Neural cell (in vitro differentiated cells): ENCODE measurements around the gene C2CD3.

Experiments
- EZH2 ChIP-seq: fragments of 200-600, 300-800 bp; shearing (Covaris generic), sonication (generic); IDR thresholded peaks from 2 replicates; pipeline ENCODE4 v1.6.1; 2014; ENCODE audit warnings: antibody characterized with exemption, low read length, borderline replicate concordance, mild to moderate bottlenecking; ENCODE audit not compliant: insufficient read depth, poor library complexity, severe bottlenecking
- POLR2AphosphoS5 ChIP-seq: IDR thresholded peaks from 2 replicates; pipeline ENCODE4 v1.6.1; 2012
- RAD21 ChIP-seq: fragments of 450-650 bp; conservative IDR thresholded peaks from 2 replicates; pipeline ENCODE4 v1.6.1; 2014; ENCODE audit warnings: antibody characterized with exemption, mild to moderate bottlenecking, moderate library complexity
- SMC3 ChIP-seq: fragments of 450-650 bp; conservative IDR thresholded peaks from 2 replicates; pipeline ENCODE4 v1.6.1; 2014; ENCODE audit warnings: antibody characterized with exemption, mild to moderate bottlenecking, moderate library complexity; ENCODE audit not compliant: poor library complexity
- TF ChIP-seq, protein P1 (sequence below): fragments of 450-650 bp; IDR thresholded peaks from 2 replicates; pipeline ENCODE4 v1.5.1; 2014; ENCODE audit warnings: antibody characterized with exemption, mild to moderate bottlenecking, moderate library complexity; ENCODE audit not compliant: poor library complexity, severe bottlenecking

DNA sequence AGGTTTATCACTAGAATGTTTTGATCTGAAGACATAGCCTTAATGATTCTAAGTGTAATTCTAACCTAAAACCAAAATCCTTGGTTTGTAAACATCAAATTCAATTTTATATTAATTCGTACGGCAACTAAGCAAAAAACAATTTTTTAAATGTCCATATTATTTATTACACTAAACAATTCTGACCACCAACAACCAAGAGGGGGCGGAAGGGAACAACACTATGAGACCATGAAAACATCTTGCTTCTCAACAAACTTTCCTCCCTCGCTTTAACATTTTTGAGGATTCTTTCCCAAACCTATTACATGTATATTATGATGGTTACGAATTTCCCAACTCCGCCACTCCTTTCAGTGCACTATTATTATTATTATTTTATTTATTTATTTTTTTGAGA, 181.6 kb downstream of the C2CD3 start:
- TF ChIP-seq, protein P1, sequence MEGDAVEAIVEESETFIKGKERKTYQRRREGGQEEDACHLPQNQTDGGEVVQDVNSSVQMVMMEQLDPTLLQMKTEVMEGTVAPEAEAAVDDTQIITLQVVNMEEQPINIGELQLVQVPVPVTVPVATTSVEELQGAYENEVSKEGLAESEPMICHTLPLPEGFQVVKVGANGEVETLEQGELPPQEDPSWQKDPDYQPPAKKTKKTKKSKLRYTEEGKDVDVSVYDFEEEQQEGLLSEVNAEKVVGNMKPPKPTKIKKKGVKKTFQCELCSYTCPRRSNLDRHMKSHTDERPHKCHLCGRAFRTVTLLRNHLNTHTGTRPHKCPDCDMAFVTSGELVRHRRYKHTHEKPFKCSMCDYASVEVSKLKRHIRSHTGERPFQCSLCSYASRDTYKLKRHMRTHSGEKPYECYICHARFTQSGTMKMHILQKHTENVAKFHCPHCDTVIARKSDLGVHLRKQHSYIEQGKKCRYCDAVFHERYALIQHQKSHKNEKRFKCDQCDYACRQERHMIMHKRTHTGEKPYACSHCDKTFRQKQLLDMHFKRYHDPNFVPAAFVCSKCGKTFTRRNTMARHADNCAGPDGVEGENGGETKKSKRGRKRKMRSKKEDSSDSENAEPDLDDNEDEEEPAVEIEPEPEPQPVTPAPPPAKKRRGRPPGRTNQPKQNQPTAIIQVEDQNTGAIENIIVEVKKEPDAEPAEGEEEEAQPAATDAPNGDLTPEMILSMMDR, result no peak
- TF ChIP-seq SMC3 (no peak), EZH2 (no peak), RAD21 (no peak), POLR2AphosphoS5 (no peak)
